Measurements from ENCODE around the gene TAT.
A peak's percentile ranks its signal among the peaks of the same experiment; 100 is the strongest.
"Not testable (repeated sequence)": the region's sequence is repeated elsewhere in the genome, so short reads cannot be mapped to it uniquely, and the experiment has no call there.

Gene TAT

DNA sequence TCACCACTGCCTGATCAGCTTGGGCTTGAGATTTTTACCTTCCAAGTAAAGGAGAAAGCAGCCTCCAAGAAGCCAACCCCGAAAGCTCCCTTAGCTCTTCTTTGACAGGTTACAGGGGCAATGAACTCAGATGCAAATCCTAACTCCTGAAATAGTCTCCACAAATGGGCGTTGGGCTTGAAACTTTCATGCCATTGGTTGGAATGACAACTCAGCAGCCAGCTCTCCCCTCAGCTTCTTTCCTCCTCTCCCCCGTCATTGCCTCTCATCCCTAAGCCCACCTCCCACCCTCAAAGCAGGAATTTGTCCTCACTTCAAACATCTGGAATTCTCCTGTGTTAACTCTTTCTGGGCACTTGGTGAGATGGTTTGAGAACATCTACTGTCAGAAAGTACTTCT is at the start of gene TAT:
TSS of gene TAT (minus strand) at position 122 of the 400 bp plus-strand sequence. CDS start 677 bp downstream, outside the sequence.
- DNase-seq (ENCODE audit: low read depth in 2 of 2): no peak

GRCh38 chr16:71626018-71626857 is 49.3 kb upstream of the TAT start, which contains the start of gene MARVELD3:
TSS of gene MARVELD3 (plus strand) at chr16:71626184. CDS start at chr16:71626230, 46 bp downstream.
- DNase-seq (ENCODE audit: low read depth in 2 of 2): no peak

DNA sequence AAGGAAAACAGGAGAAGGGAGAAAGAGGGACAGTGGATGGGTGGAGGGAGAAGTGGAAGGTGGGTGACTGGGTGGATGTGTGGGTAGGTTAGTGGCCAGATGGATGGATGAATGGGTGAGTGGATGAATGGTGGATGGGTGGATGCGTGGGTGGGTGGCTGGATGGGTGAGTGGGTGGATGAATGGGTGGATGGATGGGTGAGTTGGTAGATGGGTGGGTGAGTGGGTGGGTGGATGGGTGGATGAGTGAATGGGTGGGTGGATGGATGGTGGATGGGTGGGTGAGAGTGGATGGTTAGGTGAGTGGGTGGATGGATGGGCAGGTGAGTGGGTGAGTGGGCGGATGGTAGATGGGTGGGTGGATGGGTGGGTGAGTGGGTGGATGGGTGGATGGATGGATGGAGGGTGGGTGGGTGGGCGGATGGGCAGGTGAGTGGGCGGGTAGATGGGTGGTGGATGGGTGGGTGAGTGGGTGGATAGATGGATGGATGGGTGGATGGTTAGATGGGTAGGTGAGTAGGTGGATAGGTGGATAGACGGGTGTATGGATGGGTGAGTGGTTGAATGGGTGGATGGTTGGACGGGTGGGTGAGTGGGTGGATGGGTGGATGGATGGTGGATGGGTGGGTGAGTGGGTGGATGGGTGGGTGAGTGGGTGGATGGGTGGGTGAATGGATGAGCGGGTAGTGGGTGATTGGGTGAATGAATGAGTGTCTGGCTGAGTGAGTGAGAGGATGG is 48.4 kb upstream of the TAT start:
- no peak for DNase-seq (ENCODE audit: low read depth in 2 of 2)

- DNase-seq (ENCODE audit: low read depth in 2 of 2): no peak
These were observed 46.7 kb upstream of the TAT start for GRCh38 chr16:71623597-71623996.

GRCh38 chr16:71622088-71622487 is 45.2 kb upstream of the TAT start:
- no peak for DNase-seq (ENCODE audit: low read depth in 2 of 2)

- DNase-seq (ENCODE audit: low read depth in 2 of 2): no peak
These were observed 41.5 kb upstream of the TAT start for GRCh38 chr16:71618429-71618828.

DNA sequence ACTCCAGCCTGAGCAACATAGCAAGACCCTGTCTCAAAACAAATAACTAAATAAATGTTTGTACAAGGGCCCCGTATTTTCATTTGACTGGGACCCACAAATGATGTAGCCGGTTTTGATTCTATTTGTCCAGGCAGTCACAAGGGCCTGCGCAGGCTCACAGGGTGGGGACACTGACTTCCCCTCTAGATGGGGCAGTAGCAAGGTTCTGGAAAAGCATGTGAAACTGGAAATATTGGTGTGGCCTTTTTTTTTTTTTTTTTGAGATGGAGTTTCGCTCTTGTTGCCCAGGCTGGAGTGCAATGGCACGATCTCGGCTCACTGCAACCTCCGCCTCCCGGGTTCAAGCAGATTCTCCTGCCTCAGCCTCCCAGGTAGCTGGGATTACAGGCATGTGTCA is 38.1 kb upstream of the TAT start:
- not testable (repeated sequence) for DNase-seq (ENCODE audit: low read depth in 2 of 2)

- DNase-seq (ENCODE audit: low read depth in 2 of 2): peak; percentile 38 to 43
These were observed 34.3 kb upstream of the TAT start for GRCh38 chr16:71610936-71611871.

DNA sequence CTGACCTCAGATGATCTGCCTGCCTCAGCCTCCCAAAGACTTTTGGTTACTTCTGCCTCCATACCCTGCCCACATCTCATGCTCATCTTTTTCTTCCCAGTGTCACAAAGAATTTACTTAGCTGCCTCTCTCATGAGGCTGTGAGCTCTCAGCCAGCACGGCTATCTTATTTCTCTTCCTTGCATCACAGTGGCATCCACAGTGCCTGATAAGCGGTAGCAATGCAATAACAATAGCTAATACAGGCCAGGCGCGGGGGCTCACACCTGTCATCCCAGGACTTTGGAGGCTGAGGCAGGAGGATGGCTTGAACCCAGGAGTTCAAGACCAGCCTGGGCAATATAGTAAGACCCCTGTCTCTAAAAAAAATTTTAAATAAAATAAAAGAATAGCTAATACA is 33.6 kb upstream of the TAT start:
- no peak for DNase-seq (ENCODE audit: low read depth in 2 of 2)

DNA sequence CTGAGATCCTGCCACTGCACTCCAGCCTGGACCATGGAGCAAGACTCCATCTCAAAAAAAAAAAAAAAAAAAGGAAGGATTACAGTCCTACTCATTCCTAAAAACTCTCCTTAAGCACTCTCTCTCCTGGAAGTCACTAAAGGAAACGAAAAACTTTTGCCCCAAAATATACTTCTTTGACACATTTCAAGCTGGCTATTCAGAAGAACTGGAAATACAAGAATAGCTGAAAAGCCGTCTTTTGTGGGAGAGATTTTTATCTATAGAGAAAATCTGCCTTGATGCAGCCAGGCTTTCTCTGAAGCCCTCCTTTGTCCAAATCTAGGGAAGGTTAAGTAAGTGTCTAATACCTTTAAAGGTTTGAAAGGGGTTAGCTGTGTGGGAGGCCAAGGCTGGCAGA is 32.2 kb upstream of the TAT start:
- no peak for DNase-seq (ENCODE audit: low read depth in 2 of 2)

DNA sequence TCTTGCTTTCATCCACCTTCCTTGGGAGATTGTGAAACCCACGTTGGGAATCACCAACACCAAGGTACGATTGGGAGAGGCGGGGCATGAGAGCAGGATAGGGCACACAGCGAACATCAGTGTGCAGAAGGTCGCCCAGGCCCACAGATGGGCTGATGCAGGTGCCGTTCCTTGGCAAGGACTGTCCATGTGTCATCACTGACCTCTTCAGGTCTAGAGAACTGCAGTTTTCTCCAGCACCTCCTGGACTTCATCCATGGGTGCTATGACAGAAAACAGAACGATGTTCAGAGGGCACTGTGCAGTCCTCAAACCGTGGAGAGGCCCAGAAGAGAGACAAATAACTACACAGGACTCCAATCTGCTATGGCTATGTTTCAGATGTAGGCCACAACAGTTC is 23.9 kb upstream of the TAT start:
- DNase-seq (ENCODE audit: low read depth in 2 of 2): no peak

DNA sequence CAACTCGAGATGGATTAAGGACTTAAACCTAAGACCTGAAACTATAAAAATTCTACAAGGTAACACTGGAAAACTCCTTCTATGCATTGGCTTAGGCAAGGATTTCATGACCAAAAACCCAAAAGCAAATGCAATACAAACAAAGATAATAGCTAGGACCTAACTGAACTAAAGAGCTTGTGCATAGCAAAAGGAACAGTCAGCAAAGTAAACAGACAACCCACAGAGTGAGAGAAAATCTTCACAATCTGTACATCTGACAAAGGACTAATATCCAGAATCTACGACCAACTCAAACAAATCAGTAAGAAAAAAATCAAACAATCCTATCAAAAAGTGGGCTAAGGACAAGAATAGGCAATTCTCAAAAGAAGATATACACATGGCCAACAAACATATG is 21.5 kb upstream of the TAT start:
- DNase-seq (ENCODE audit: low read depth in 2 of 2): not testable (repeated sequence)

- not testable (repeated sequence) for DNase-seq (ENCODE audit: low read depth in 2 of 2)
These were observed 18.5 kb upstream of the TAT start for GRCh38 chr16:71595340-71595826.

GRCh38 chr16:71594000-71594646 is 17.2 kb upstream of the TAT start:
- no peak for DNase-seq (ENCODE audit: low read depth in 2 of 2)

DNA sequence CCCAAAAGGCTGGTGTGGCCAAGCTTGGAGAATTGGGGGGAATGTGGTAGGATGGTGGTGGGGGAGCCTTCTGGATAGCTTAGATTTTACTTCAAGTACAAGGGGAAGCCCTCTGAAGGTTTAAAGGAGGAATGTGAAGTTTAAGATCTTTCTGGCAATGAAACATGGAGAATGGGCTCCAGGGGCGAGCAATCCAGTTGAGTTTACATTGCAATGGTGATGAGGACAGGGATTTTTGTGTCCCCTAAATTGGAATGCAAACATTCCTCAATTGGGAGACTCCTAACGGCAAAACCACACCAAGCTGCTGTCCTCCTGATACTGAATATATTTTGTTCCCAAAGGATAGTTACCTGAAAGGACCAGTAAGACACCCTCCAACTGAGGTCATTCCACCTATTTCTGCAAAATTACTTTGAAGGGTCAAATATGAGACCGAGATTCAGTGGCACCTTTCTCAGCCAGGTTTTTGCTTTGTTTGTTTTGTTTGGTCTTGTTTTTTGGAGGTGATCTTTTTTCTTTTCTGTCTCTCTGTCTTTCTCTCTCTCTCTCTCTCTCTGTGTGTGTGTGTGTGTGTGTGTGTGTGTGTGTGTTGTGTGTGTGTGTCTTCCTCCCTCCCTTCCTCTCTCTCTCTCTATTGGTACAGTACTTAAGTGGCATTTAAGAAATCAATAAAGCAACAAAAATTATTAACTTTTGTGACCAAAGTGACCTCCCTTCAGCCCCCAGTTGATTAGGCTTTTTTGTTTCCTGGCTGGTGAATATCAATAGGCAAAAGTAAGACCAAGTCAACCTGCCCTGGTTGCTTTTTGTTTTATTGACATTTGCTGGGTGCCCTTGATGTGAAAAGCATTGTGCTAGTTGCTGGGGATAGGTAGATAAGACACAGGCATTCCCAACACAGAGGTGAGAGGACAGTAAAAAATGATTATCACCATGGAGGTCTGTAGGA is 16.4 kb upstream of the TAT start:
- DNase-seq (ENCODE audit: low read depth in 2 of 2): no peak

GRCh38 chr16:71591917-71592316 is 15.0 kb upstream of the TAT start:
- no peak for DNase-seq (ENCODE audit: low read depth in 2 of 2)

- DNase-seq (ENCODE audit: low read depth in 2 of 2): no peak
These were observed 13.7 kb upstream of the TAT start for GRCh38 chr16:71590584-71590983.

DNA sequence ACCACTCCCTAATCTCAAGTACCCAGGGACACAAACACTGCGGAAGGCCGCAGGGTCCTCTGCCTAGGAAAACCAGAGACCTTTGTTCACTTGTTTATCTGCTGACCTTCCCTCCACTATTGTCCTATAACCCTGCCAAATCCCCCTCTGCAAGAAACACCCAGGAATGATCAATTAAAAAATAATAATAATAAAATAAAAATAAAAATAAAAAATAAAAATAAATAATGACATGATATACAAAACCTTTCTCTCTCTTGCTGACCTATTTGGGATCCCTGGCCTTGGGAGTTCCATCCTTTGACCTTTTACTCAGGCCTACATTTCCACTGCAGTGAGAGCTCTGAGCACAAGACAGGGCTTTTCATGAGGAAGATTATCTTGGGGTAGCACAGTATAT is 13.2 kb upstream of the TAT start:
- DNase-seq (ENCODE audit: low read depth in 2 of 2): not testable (repeated sequence)

GRCh38 chr16:71589334-71589733 is 12.4 kb upstream of the TAT start:
- DNase-seq (ENCODE audit: low read depth in 2 of 2): not testable (repeated sequence)

GRCh38 chr16:71585318-71585703 is 8.4 kb upstream of the TAT start:
- DNase-seq (ENCODE audit: low read depth in 2 of 2): no peak

All from stimulated activated CD8-positive, alpha-beta memory T cell treated with anti-CD3 and anti-CD28 coated beads, Interleukin-15, amount 100 ng/mL, for 4 hours (primary cell).